Trophoblast cell (in vitro differentiated cells and primary cell): ENCODE measurements around the gene WDR6.

Experiments
- DNase-seq, 2 donors: peaks; one replicate each; pipeline ENCODE4 v3.0.0-alpha.2; 2016
- H2AFZ ChIP-seq: 2 replicates; pipeline ENCODE4 v1.6.1; 2013; ENCODE audit warnings: low read length, moderate library complexity, mild to moderate bottlenecking; ENCODE audit not compliant: insufficient read depth, poor library complexity
- H2AK5ac ChIP-seq: 2 replicates; pipeline ENCODE4 v1.6.1; 2013; ENCODE audit warnings: mild to moderate bottlenecking, low read length
- H2BK120ac ChIP-seq: 2 replicates; pipeline ENCODE4 v1.6.1; 2013; ENCODE audit warnings: low read length, mild to moderate bottlenecking, moderate library complexity; ENCODE audit not compliant: insufficient read depth, poor library complexity
- H2BK12ac ChIP-seq: 2 replicates; pipeline ENCODE4 v1.6.1; 2013; ENCODE audit warnings: mild to moderate bottlenecking, low read length, moderate library complexity
- H2BK5ac ChIP-seq: 2 replicates; pipeline ENCODE4 v1.6.1; 2013; ENCODE audit warnings: low read length, low read depth, moderate library complexity, mild to moderate bottlenecking; ENCODE audit not compliant: poor library complexity
- H3K14ac ChIP-seq: 2 replicates; pipeline ENCODE4 v1.6.1; 2013; ENCODE audit warnings: mild to moderate bottlenecking, low read length
- H3K18ac ChIP-seq: 2 replicates; pipeline ENCODE4 v1.6.1; 2013; ENCODE audit warnings: mild to moderate bottlenecking, low read length
- H3K23ac ChIP-seq: 2 replicates; pipeline ENCODE4 v1.6.1; 2013; ENCODE audit warnings: low read length
- H3K27ac ChIP-seq: 2 replicates; pipeline ENCODE4 v1.5.1; 2013; ENCODE audit warnings: low read depth, mild to moderate bottlenecking, inconsistent platforms, low read length, moderate library complexity
- H3K27me3 ChIP-seq: 2 replicates; pipeline ENCODE4 v1.6.1; 2013; ENCODE audit warnings: inconsistent platforms, mild to moderate bottlenecking, low read length, moderate library complexity; ENCODE audit not compliant: insufficient read depth
- H3K36me3 ChIP-seq, 2 experiments: 1 replicate in 1 of 2; 2 replicates in 1 of 2; pipeline ENCODE4 v1.6.1; 2013; ENCODE audit warnings: low read length in 2 of 2, mild to moderate bottlenecking in 2 of 2, moderate library complexity in 1 of 2; ENCODE audit not compliant: insufficient read depth in 2 of 2, control insufficient read depth in 1 of 2
- H3K4ac ChIP-seq: 2 replicates; pipeline ENCODE4 v1.6.1; 2013; ENCODE audit warnings: low read depth, mild to moderate bottlenecking, low read length, moderate library complexity
- H3K4me1 ChIP-seq, 2 experiments: 1 replicate in 1 of 2; 2 replicates in 1 of 2; pipeline ENCODE4 v1.6.1; 2013; ENCODE audit warnings: low read length in 2 of 2, mild to moderate bottlenecking in 2 of 2, moderate library complexity in 1 of 2; ENCODE audit not compliant: insufficient read depth in 2 of 2, control insufficient read depth in 1 of 2
- H3K4me2 ChIP-seq: 2 replicates; pipeline ENCODE4 v1.6.1; 2013; ENCODE audit warnings: inconsistent platforms, mild to moderate bottlenecking, low read length, moderate library complexity
- H3K4me3 ChIP-seq: 2 replicates; pipeline ENCODE4 v1.5.1; 2013; ENCODE audit warnings: mild to moderate bottlenecking, low read depth, low read length, inconsistent platforms
- H3K79me1 ChIP-seq: one replicate; pipeline ENCODE4 v1.6.1; 2013; ENCODE audit warnings: low read length
- H3K79me2 ChIP-seq: 2 replicates; pipeline ENCODE4 v1.6.1; 2013; ENCODE audit warnings: low read length, mild to moderate bottlenecking; ENCODE audit not compliant: control insufficient read depth, insufficient read depth, poor library complexity
- H3K9ac ChIP-seq: 2 replicates; pipeline ENCODE4 v1.6.1; 2013; ENCODE audit warnings: mild to moderate bottlenecking, low read length
- H3K9me3 ChIP-seq: 2 replicates; pipeline ENCODE4 v1.6.1; 2013; ENCODE audit warnings: low read depth, mild to moderate bottlenecking, control low read depth, inconsistent platforms, low read length; ENCODE audit not compliant: insufficient read depth
- H4K12ac ChIP-seq: 2 replicates; pipeline ENCODE4 v1.6.1; 2013; ENCODE audit warnings: low read depth, mild to moderate bottlenecking, low read length, moderate library complexity
- H4K8ac ChIP-seq: 2 replicates; pipeline ENCODE4 v1.6.1; 2013; ENCODE audit warnings: low read depth, mild to moderate bottlenecking, low read length, moderate library complexity
- H4K91ac ChIP-seq: one replicate; pipeline ENCODE4 v1.6.1; 2013; ENCODE audit warnings: low read depth, mild to moderate bottlenecking, low read length, moderate library complexity
- WGBS: extraction: QIAGEN DNeasy Blood & Tissue Kit; methylation state at CpG from one replicate; pipeline ENCODE4 v1.1.7; 2013; ENCODE audit warnings: missing lambda C conversion rate; ENCODE audit not compliant: insufficient read length, insufficient coverage; ENCODE audit errors: extremely low coverage; 5-methylcytosine and 5-hydroxymethylcytosine counted together

WDR6 gene

DNA sequence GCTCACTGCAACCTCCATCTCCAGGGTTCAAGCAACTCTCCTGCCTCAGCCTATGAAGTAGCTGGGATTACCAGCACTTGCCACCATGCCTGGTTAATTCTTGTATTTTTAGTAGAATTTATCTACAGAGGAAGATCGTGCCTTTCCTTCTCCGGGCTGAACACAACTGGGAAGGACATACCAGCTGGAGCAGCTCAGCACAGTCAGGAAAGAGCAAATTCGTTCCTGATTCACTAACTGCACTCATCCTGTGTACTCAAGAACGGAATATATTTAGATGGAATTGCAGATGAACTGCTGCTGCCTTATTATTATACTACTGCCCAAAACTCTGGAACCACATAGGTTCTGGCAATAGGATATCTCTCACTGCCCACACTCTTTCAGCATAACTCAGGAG is 44.3 kb upstream of the WDR6 start:
- Histone ChIP-seq H4K91ac (no peak overlapping the region), H3K9ac (no peak overlapping the region), H2AFZ (no peak overlapping the region), H4K8ac (no peak overlapping the region), H2AK5ac (no peak overlapping the region), H3K23ac (no peak overlapping the region), H3K79me1 (no peaks in the 10 kb centered on the region), H2BK120ac (no peak overlapping the region), H3K4me2 (no peak overlapping the region), H3K9me3 (no peaks in the 10 kb centered on the region), H3K27me3 (no peaks in the 10 kb centered on the region), H3K36me3 (peaks cover 17 to 30% of the 10 kb centered on the region in 2 experiments), H3K4ac (no peak overlapping the region), H3K4me3 (no peak overlapping the region), H2BK12ac (no peak overlapping the region), H3K79me2 (no peaks in the 10 kb centered on the region), H3K14ac (no peak overlapping the region), H3K27ac (no peak overlapping the region), H4K12ac (no peak overlapping the region), H3K4me1 (peaks cover 0 to 2% of the 10 kb centered on the region in 2 experiments), H2BK5ac (no peak overlapping the region), H3K18ac (no peak overlapping the region)
- no peak for DNase-seq
- WGBS, result no CpG with 5 or more reads among the region's 4 CpGs

DNA sequence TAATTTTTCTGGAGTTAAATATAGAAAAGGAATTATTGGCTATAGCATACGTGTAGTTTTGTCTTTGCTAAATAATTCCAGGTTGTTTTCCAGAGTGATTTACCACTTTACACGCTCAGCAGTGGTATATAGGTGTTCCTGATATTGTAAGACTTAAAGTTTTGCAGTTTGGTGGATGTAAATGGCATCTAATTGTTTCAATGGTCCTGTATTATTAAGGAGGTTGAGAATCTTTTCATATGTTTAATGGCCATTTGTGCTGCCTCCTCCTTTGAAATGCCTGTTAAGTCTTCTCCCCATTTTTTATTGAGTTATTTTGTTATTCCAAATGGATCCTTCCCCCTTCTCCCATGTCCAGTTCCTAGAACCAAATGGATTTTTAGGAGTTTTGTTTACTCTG is 43.6 kb upstream of the WDR6 start:
- H3K27ac ChIP-seq, result no peak overlapping the region
- H4K12ac ChIP-seq, result no peak overlapping the region
- H3K4me3 ChIP-seq, result no peak overlapping the region
- peaks cover 0 to 2% of the 10 kb centered on the region in 2 experiments for H3K4me1 ChIP-seq
- H2AFZ ChIP-seq, result no peak overlapping the region
- H3K9ac ChIP-seq, result no peak overlapping the region
- H3K27me3 ChIP-seq, result no peaks in the 10 kb centered on the region
- H4K8ac ChIP-seq, result no peak overlapping the region
- no peak overlapping the region for H3K4me2 ChIP-seq
- H3K4ac ChIP-seq, result no peak overlapping the region
- no peak overlapping the region for H2AK5ac ChIP-seq
- H3K36me3 ChIP-seq, result peaks cover 19 to 31% of the 10 kb centered on the region in 2 experiments
- H3K23ac ChIP-seq, result no peak overlapping the region
- H3K9me3 ChIP-seq, result no peaks in the 10 kb centered on the region
- H3K79me2 ChIP-seq, result no peaks in the 10 kb centered on the region
- H4K91ac ChIP-seq, result no peak overlapping the region
- DNase-seq, result no peak
- no peak overlapping the region for H2BK5ac ChIP-seq
- WGBS, result no CpG with 5 or more reads among the region's 2 CpGs
- H3K14ac ChIP-seq, result no peak overlapping the region
- no peak overlapping the region for H3K18ac ChIP-seq
- H2BK120ac ChIP-seq, result no peak overlapping the region
- no peaks in the 10 kb centered on the region for H3K79me1 ChIP-seq
- H2BK12ac ChIP-seq, result no peak overlapping the region

DNA sequence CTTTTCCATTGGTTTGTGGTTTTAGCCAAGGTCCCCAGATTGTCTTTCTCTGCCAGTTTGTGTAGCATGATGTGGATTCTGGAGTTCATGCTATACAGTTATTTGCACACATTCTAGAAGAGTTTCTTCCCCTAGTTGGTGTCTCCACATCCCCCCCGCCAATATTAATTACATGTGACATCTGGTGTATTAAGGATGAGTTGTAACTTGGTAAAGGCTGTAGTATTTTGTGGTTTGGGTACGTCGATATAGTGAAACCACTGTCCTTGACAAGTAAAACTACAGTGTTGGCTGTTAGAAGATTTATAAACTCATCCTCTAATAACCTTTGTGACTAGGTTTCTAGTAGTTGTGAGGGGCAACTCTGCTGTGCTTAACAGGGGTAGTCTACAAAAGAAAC is 40.8 kb upstream of the WDR6 start:
- H4K8ac ChIP-seq, result no peak overlapping the region
- H3K4me2 ChIP-seq, result no peak overlapping the region
- H4K12ac ChIP-seq, result no peak overlapping the region
- H3K79me1 ChIP-seq, result no peaks in the 10 kb centered on the region
- no peak overlapping the region for H3K9ac ChIP-seq
- H2BK120ac ChIP-seq, result no peak overlapping the region
- H2AK5ac ChIP-seq, result no peak overlapping the region
- H4K91ac ChIP-seq, result no peak overlapping the region
- no peaks in the 10 kb centered on the region for H3K27me3 ChIP-seq
- H3K18ac ChIP-seq, result no peak overlapping the region
- H3K14ac ChIP-seq, result no peak overlapping the region
- no peaks in the 10 kb centered on the region for H3K9me3 ChIP-seq
- H2AFZ ChIP-seq, result no peak overlapping the region
- H3K79me2 ChIP-seq, result no peaks in the 10 kb centered on the region
- H3K23ac ChIP-seq, result no peak overlapping the region
- no peak overlapping the region for H3K4me3 ChIP-seq
- WGBS, result no CpG with 5 or more reads among the region's 3 CpGs
- no peak overlapping the region for H2BK12ac ChIP-seq
- peaks cover 28 to 46% of the 10 kb centered on the region in 2 experiments for H3K36me3 ChIP-seq
- H3K27ac ChIP-seq, result no peak overlapping the region
- no peak overlapping the region for H3K4ac ChIP-seq
- no peaks in the 10 kb centered on the region for H3K4me1 ChIP-seq
- no peak for DNase-seq
- no peak overlapping the region for H2BK5ac ChIP-seq

DNA sequence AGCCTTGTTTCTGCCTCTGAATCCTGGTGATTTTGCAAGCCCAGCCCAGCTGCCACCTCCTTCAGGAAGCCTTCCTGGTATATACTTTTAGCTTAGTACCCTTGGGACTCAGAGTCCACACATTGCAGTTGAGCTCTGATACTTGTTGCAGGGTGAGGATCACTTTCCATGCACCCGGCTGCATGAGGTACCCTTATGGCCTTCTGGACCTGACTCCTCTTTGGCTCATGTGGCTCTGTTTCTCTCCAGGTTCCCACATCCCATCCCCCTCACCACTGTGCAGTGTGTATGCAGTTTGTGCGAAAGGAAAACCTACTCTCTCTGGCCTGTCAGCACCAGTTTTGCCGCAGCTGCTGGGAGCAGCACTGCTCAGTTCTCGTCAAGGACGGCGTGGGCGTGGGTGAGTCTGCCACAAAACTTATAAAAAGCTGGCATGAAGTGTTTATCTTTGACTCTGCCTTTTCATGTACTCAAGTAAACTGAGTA is 40.3 kb upstream of the WDR6 start:
- Histone ChIP-seq H3K27ac (no peak overlapping the region), H3K79me2 (no peaks in the 10 kb centered on the region), H3K14ac (no peak overlapping the region), H3K4ac (no peak overlapping the region), H3K4me3 (no peak overlapping the region), H2BK120ac (no peak overlapping the region), H3K4me1 (no peaks in the 10 kb centered on the region), H2AK5ac (no peak overlapping the region), H3K9me3 (no peaks in the 10 kb centered on the region), H3K27me3 (no peaks in the 10 kb centered on the region), H4K12ac (no peak overlapping the region), H3K4me2 (no peak overlapping the region), H2BK5ac (no peak overlapping the region), H2BK12ac (no peak overlapping the region), H3K23ac (no peak overlapping the region), H3K79me1 (no peaks in the 10 kb centered on the region), H3K9ac (no peak overlapping the region), H4K8ac (no peak overlapping the region), H3K18ac (no peak overlapping the region), H3K36me3 (peaks cover 29 to 50% of the 10 kb centered on the region in 2 experiments), H4K91ac (no peak overlapping the region), H2AFZ (no peak overlapping the region)
- no peak for DNase-seq
- WGBS, result no CpG with 5 or more reads among the region's 7 CpGs
